GM23248 (cell line): ENCODE measurements around the gene ATXN7L3. TPM values are rescaled to one million over a fixed set of nuclear protein-coding genes. Genes with fewer than 3 reads are reported as not detected.

Source experiments
- DNase-seq: peaks from one replicate; pipeline ENCODE4 v3.0.0-alpha.2; 2015
- H2AFZ ChIP-seq: fragments of 200-600 bp; sonication (generic); 2 replicates; pipeline ENCODE4 v1.6.1; 2016; ENCODE audit warnings: antibody characterized with exemption
- H3F3A ChIP-seq: fragments of 200-600 bp; sonication (generic); 2 replicates; pipeline ENCODE4 v1.6.1; 2016; ENCODE audit warnings: mild to moderate bottlenecking, antibody characterized with exemption, mixed run types; ENCODE audit not compliant: insufficient read depth
- H3K27ac ChIP-seq: fragments of 200-600 bp; sonication (generic); 2 replicates; pipeline ENCODE4 v1.5.1; 2016; ENCODE audit warnings: mild to moderate bottlenecking
- H3K27me3 ChIP-seq: fragments of 200-600 bp; sonication (generic); replicated peaks from 2 replicates; pipeline ENCODE4 v1.6.1; 2016; ENCODE audit warnings: mild to moderate bottlenecking; ENCODE audit not compliant: insufficient read depth
- H3K36me3 ChIP-seq: fragments of 200-600 bp; sonication (generic); 2 replicates; pipeline ENCODE4 v1.6.1; 2016; ENCODE audit warnings: low read depth, mild to moderate bottlenecking
- H3K4me1 ChIP-seq: fragments of 200-600 bp; sonication (generic); 2 replicates; pipeline ENCODE4 v1.6.1; 2016; ENCODE audit warnings: mild to moderate bottlenecking; ENCODE audit not compliant: insufficient read depth
- H3K4me2 ChIP-seq: fragments of 200-600 bp; sonication (generic); one replicate; pipeline ENCODE4 v1.6.1; 2016; ENCODE audit warnings: mild to moderate bottlenecking; ENCODE audit not compliant: unreplicated experiment
- H3K4me3 ChIP-seq: fragments of 200-600 bp; sonication (generic); 2 replicates; pipeline ENCODE4 v1.5.1; 2016; ENCODE audit warnings: mild to moderate bottlenecking
- H3K79me2 ChIP-seq: fragments of 200-600 bp; sonication (generic); 2 replicates; pipeline ENCODE4 v1.6.1; 2016; ENCODE audit warnings: mild to moderate bottlenecking; ENCODE audit not compliant: insufficient read depth
- H3K9ac ChIP-seq: fragments of 200-600 bp; sonication (generic); 2 replicates; pipeline ENCODE4 v1.6.1; 2016; ENCODE audit warnings: mild to moderate bottlenecking
- H3K9me2 ChIP-seq: fragments of 200-600 bp; sonication (generic); 2 replicates; pipeline ENCODE4 v1.6.1; 2016; ENCODE audit warnings: mixed run types, mild to moderate bottlenecking, moderate library complexity; ENCODE audit not compliant: insufficient read depth
- H3K9me3 ChIP-seq: fragments of 200-600 bp; sonication (generic); one replicate; pipeline ENCODE4 v1.6.1; 2017; ENCODE audit warnings: low read depth
- H4K20me1 ChIP-seq: fragments of 200-600 bp; sonication (generic); 2 replicates; pipeline ENCODE4 v1.6.0; 2016; ENCODE audit not compliant: insufficient read depth
- EZH2 ChIP-seq: fragments of 200-600 bp; sonication (generic); IDR thresholded peaks from 2 replicates; pipeline ENCODE4 v1.6.1; 2018; ENCODE audit warnings: antibody characterized with exemption, mild to moderate bottlenecking; ENCODE audit not compliant: insufficient read depth, poor library complexity, severe bottlenecking
- EZH2phosphoT487 ChIP-seq: fragments of 200-600 bp; sonication (generic); IDR thresholded peaks from 2 replicates; pipeline ENCODE4 v1.6.1; 2018; ENCODE audit warnings: antibody characterized with exemption, moderate library complexity, mild to moderate bottlenecking, low read depth; ENCODE audit not compliant: insufficient read depth
- WGBS, 2 experiments: methylation state at CpG; one replicate each; pipeline ENCODE4 v1.1.6; 2015 to 2017; ENCODE audit warnings: low lambda C conversion rate in 2 of 2, low coverage in 1 of 2; ENCODE audit errors: missing lambda C conversion rate in 2 of 2; 5-methylcytosine and 5-hydroxymethylcytosine counted together
- in situ Hi-C: fragments of 300-500 bp; cut with MboI; formaldehyde crosslinking; loops from 2 replicates; pipeline ENCODE4 v1.15.0; 2020
- polyA plus RNA-seq: library from polyadenylated mRNA; unstranded; fragments of >200 nt; fragmentation: Nextera tagmentation; extraction: Ambion mirVana; gene quantifications from 2 replicates; pipeline ENCODE4 v1.2.1, GENCODE V29; 2016
- total RNA-seq: library from RNA; depleted of rRNA; stranded (reverse); fragments of >200 nt; shearing (Covaris generic); gene quantifications from 2 replicates; pipeline ENCODE4 v1.2.3, GENCODE V29; 2014

Gene ATXN7L3
- total and polyA plus RNA-seq, 2 experiments from 2014 or later: 9.8 to 60.4 TPM

DNA sequence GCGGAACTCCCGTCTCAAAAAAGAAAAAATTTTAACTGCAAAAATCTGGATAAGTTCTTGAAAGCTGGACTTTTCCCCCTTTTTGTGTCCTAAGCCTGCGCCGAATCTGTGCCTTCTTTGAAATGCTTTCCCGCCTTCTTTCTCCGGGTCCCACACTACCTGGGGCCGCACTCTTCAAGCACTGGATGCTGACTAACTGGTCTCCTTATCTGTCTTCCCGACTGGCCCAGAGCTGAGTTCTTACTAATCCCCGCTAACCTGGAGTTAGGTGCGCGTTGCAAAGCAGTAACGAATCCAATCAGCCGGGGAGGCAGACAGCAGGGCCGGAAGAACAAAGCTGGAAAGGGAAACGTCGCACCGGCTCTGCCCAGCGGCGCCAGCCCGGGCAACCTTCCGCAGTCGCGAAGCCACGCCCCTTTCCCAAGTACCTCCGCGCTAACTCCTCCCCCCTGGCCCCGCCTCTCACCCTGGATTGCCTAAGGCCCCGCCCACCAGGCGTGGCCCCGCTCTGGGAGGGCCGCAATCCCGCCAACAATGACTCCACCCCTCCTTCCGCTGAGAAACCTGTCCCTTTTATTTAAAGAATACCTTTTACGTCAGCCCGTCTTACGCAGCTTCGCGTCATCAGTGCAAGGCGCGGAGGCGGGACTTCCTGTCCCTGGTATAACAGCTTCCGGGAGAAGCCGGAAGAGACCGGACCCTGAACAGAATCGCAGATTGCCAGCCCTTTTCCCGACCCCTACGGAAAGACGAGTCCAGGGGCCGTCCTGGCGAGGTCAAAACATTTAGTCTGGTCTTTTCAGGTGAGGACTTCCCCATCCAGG, 13.2 kb downstream of the ATXN7L3 start, which contains the start of gene TMUB2:
Gene TMUB2 (plus strand): TSS at position 666 of the 824 bp plus-strand sequence. CDS start 737 bp downstream, outside the sequence.
- peaks cover 14% of the 10 kb centered on the region for H3K4me1 ChIP-seq
- H3K27ac ChIP-seq: peak within 1 kb of the TSS; percentile 92
- peak within 1 kb of the TSS; percentile 76 for H3K4me2 ChIP-seq
- peak within 1 kb of the TSS; percentile 95 for H3K9ac ChIP-seq
- H3K9me2 ChIP-seq: no peaks in the 10 kb centered on the region
- no peaks in the 10 kb centered on the region for H4K20me1 ChIP-seq
- H3K9me3 ChIP-seq: no peaks in the 10 kb centered on the region
- H2AFZ ChIP-seq: peak within 1 kb of the TSS; percentile 88
- H3K36me3 ChIP-seq: peaks cover 6% of the 10 kb centered on the region; the same call in 1 of the 2 replicates
- no peaks in the 10 kb centered on the region for H3K27me3 ChIP-seq
- peaks cover 8% of the 10 kb centered on the region for H3F3A ChIP-seq
- H3K79me2 ChIP-seq: peaks cover 68% of the 10 kb centered on the region
- peak within 1 kb of the TSS; percentile 93 for H3K4me3 ChIP-seq
- 1% methylated on average over 47 to 50 of the region's 50 CpGs for WGBS, 2 experiments
- TF ChIP-seq EZH2phosphoT487 (no peak), EZH2 (no peak)
- in situ Hi-C loops: no loop called here
- DNase-seq: peak; percentile 100

DNA sequence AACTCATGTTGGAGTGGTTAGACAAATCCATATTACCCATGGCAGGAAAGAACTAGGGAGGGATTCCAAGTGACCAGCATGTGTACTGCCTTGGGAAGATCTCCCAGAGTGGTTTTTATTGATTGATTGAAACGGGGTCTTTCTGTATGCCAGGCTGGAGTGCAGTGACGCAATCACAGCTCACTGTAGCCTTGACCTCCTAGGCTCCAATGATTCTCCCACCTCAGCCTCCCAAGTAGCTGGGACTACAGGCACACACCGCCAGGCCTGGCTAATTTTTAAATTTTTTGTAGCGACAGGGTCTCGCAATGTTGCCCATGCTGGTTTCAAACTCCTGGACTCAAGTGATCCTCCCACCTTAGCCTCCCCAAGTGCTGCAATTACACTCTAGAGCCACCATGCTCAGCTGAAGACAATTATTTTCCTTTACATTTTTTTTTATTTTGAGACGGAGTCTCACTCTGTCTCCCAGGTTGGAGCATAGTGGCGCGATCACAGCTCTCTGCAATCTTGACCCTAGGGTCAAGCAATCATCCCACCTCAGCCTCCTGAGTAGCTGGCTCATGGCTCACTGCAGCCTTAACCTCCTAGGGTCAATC, 15.4 kb downstream of the ATXN7L3 start:
- Histone ChIP-seq H3F3A (no peaks in the 10 kb centered on the region), H4K20me1 (no peaks in the 10 kb centered on the region), H3K27ac (no peak overlapping the region), H3K79me2 (peaks cover 69% of the 10 kb centered on the region), H3K36me3 (no peaks in the 10 kb centered on the region), H3K4me1 (peaks cover 14% of the 10 kb centered on the region), H3K9me2 (no peaks in the 10 kb centered on the region), H3K27me3 (no peaks in the 10 kb centered on the region), H2AFZ (no peak overlapping the region), H3K4me3 (no peak overlapping the region), H3K9me3 (no peaks in the 10 kb centered on the region), H3K9ac (no peak overlapping the region), H3K4me2 (no peak overlapping the region)
- in situ Hi-C loops: no loop called here
- TF ChIP-seq EZH2phosphoT487 (no peak), EZH2 (no peak)
- WGBS, 2 experiments: 88% methylated on average over 8 of the region's 8 CpGs
- no peak for DNase-seq

DNA sequence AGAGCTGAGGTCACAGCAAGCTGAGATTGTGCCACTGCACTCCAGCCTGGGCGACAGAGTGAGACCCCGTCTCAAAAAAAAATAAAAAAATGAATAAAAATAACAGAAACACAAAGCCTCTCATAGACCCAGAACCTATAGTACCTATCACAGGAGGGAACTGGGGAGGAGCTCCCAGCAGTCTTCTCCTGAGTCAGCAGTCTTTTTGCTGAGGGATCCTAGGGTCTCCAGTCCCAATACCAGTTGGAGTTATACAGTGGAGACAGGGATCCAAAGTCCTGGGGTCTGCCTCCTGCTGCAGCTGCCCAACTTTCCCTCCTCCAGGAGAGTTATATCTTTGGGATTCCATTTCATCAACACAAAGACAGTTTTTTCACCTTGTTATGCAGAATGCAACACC, 16.7 kb downstream of the ATXN7L3 start:
- Histone ChIP-seq H3K4me1 (peaks cover 8% of the 10 kb centered on the region), H2AFZ (no peak overlapping the region), H3F3A (no peaks in the 10 kb centered on the region), H3K9ac (no peak overlapping the region), H3K9me2 (no peaks in the 10 kb centered on the region), H3K36me3 (no peaks in the 10 kb centered on the region), H3K4me3 (no peak overlapping the region), H3K27ac (no peak overlapping the region), H3K27me3 (no peaks in the 10 kb centered on the region), H4K20me1 (no peaks in the 10 kb centered on the region), H3K4me2 (no peak overlapping the region), H3K9me3 (no peaks in the 10 kb centered on the region), H3K79me2 (peaks cover 56% of the 10 kb centered on the region)
- DNase-seq: no peak
- 93 to 100% methylated on average over 2 of the region's 2 CpGs for WGBS, 2 experiments
- no peak for TF ChIP-seq EZH2
- TF ChIP-seq EZH2phosphoT487: no peak
- in situ Hi-C loops: no loop called here

GRCh38 chr17:44178133-44178532, 21.6 kb downstream of the ATXN7L3 start:
- H3K36me3 ChIP-seq: peaks cover 4% of the 10 kb centered on the region; the same call in 1 of the 2 replicates
- DNase-seq: no peak

More at GRCh38 chr17:44178133-44178532, 21.6 kb downstream of the ATXN7L3 start:
- H3K79me2 ChIP-seq: peaks cover 15% of the 10 kb centered on the region
- no peaks in the 10 kb centered on the region for H3K4me1 ChIP-seq
- in situ Hi-C loops: no loop called here
- no peaks in the 10 kb centered on the region for H3K27me3 ChIP-seq
- 86% methylated on average over 13 to 14 of the region's 14 CpGs for WGBS, 2 experiments
- H4K20me1 ChIP-seq: no peaks in the 10 kb centered on the region
- H3F3A ChIP-seq: no peaks in the 10 kb centered on the region
- no peak overlapping the region for H3K4me2 ChIP-seq
- TF ChIP-seq EZH2phosphoT487: no peak
- TF ChIP-seq EZH2: no peak
- no peak overlapping the region for H2AFZ ChIP-seq
- no peak overlapping the region for H3K27ac ChIP-seq
- no peak overlapping the region for H3K4me3 ChIP-seq
- H3K9me2 ChIP-seq: no peaks in the 10 kb centered on the region
- no peaks in the 10 kb centered on the region for H3K9me3 ChIP-seq
- H3K9ac ChIP-seq: no peak overlapping the region
